ENCODE data around the gene UPF3B. TPM values are rescaled to one million over a fixed set of nuclear protein-coding genes. Genes with fewer than 3 reads are reported as not detected.
A peak's percentile ranks its signal among the peaks of the same experiment; 100 is the strongest.
"Not testable (repeated sequence)": the region's sequence is repeated elsewhere in the genome, so short reads cannot be mapped to it uniquely, and the experiment has no call there.

Gene UPF3B
- total RNA-seq (10 to 100 TPM in 2 of 4 donors, 1 to 10 TPM in 2; 6.5 to 11.4 (median 9.2) TPM), polyA plus RNA-seq (10 to 100 TPM in 2 of 3 donors, 1 to 10 TPM in 1; 9.0 to 13.2 (median 12.7) TPM)

GRCh38 chrX:119852382-119853353 lies at the start of gene UPF3B:
TSS of gene UPF3B (minus strand) at chrX:119852963. CDS start at chrX:119852928, 35 bp downstream.
- TF ChIP-seq POLR2AphosphoS5 (IDR thresholded peaks at IDR 0.05) (peak; percentile 63 to 79 (median 72)), CTCF (IDR thresholded peaks at IDR 0.05) (no peak), EP300 (IDR thresholded peaks at IDR 0.05) (no peak), POLR2A (IDR thresholded peaks at IDR 0.05) (peak; percentile 33 to 42)
- Histone ChIP-seq H3K4me1 (peaks cover 0 to 7% (median 5%) of the 10 kb centered on the region in 4 donors), H3K9me3 (no peaks in the 10 kb centered on the region), H3K27me3 (no peaks in the 10 kb centered on the region), H3K36me3 (peaks cover 0 to 7% (median 0%) of the 10 kb centered on the region in 4 donors), H3K27ac (peak within 1 kb of the TSS; percentile 86 to 92 (median 86)), H3K4me3 (peak within 1 kb of the TSS; percentile 54 to 69 (median 64))
- DNase-seq: peak; percentile 99
- intact Hi-C loops (cut with DNase I): loop anchor here (2.0 to 10.0 kb wide), 3 partner anchors 18 to 248 kb away; partner anchors contain the start of genes NDUFA1, NKRF, RNF113A and RPL39
- 0 to 1% methylated on average over 54 of the region's 54 CpGs for WGBS, 2 donors

- TF ChIP-seq POLR2AphosphoS5 (IDR thresholded peaks at IDR 0.05) (no peak), CTCF (IDR thresholded peaks at IDR 0.05) (no peak), EP300 (IDR thresholded peaks at IDR 0.05) (no peak), POLR2A (IDR thresholded peaks at IDR 0.05) (no peak)
- no peaks in the 10 kb centered on the region for H3K9me3 ChIP-seq
- intact Hi-C loops (cut with DNase I): no loop called here
These were observed 48.2 kb upstream of the UPF3B start for GRCh38 chrX:119900976-119901375.

GRCh38 chrX:119899125-119899524 lies 46.4 kb upstream of the UPF3B start:
- no peak for DNase-seq
- TF ChIP-seq POLR2A (IDR thresholded peaks at IDR 0.05) (no peak), CTCF (IDR thresholded peaks at IDR 0.05) (no peak), POLR2AphosphoS5 (IDR thresholded peaks at IDR 0.05) (no peak), EP300 (IDR thresholded peaks at IDR 0.05) (no peak)
- 10 to 11% methylated on average over 2 of the region's 2 CpGs for WGBS, 2 donors
- Histone ChIP-seq H3K9me3 (no peaks in the 10 kb centered on the region), H3K36me3 (no peaks in the 10 kb centered on the region), H3K27me3 (no peaks in the 10 kb centered on the region), H3K27ac (no peak overlapping the region), H3K4me3 (no peak overlapping the region), H3K4me1 (no peaks in the 10 kb centered on the region)
- intact Hi-C loops (cut with DNase I): no loop called here

More at GRCh38 chrX:119900976-119901375, 48.2 kb upstream of the UPF3B start:
- WGBS, 2 donors: 50 to 77% methylated on average over 1 of the region's 1 CpG
- no peaks in the 10 kb centered on the region for H3K27me3 ChIP-seq
- H3K36me3 ChIP-seq: no peaks in the 10 kb centered on the region
- no peak overlapping the region for H3K27ac ChIP-seq
- no peak for DNase-seq
- H3K4me1 ChIP-seq: no peaks in the 10 kb centered on the region
- no peak overlapping the region for H3K4me3 ChIP-seq

GRCh38 chrX:119895843-119896326 lies 43.1 kb upstream of the UPF3B start, which contains the start of gene AKAP14:
TSS of gene AKAP14 (plus strand) at chrX:119895893. CDS start at chrX:119903224, 7,331 bp downstream.
- no peaks in the 10 kb centered on the region for H3K9me3 ChIP-seq
- H3K4me1 ChIP-seq: no peaks in the 10 kb centered on the region
- H3K27me3 ChIP-seq: no peaks in the 10 kb centered on the region
- H3K4me3 ChIP-seq: no peak within 1 kb of the TSS
- TF ChIP-seq POLR2A (IDR thresholded peaks at IDR 0.05) (no peak), EP300 (IDR thresholded peaks at IDR 0.05) (no peak), CTCF (IDR thresholded peaks at IDR 0.05) (no peak), POLR2AphosphoS5 (IDR thresholded peaks at IDR 0.05) (no peak)
- intact Hi-C loops (cut with DNase I): no loop called here
- H3K27ac ChIP-seq: no peak within 1 kb of the TSS
- no peak for DNase-seq
- WGBS, 2 donors: 70 to 81% methylated on average over 4 of the region's 4 CpGs
- no peaks in the 10 kb centered on the region for H3K36me3 ChIP-seq

GRCh38 chrX:119891961-119892692 lies 39.4 kb upstream of the UPF3B start:
- H3K4me1 ChIP-seq; intact Hi-C loops (cut with DNase I); H3K27me3 ChIP-seq; H3K9me3 ChIP-seq; H3K36me3 ChIP-seq; H3K27ac ChIP-seq; H3K4me3 ChIP-seq: not testable (repeated sequence)
- WGBS, 2 donors: 79 to 80% methylated on average over 16 of the region's 16 CpGs
- peak; percentile 19 for DNase-seq

- intact Hi-C loops (cut with DNase I); H3K4me1 ChIP-seq; H3K27ac ChIP-seq; H3K9me3 ChIP-seq; H3K27me3 ChIP-seq; H3K36me3 ChIP-seq; DNase-seq; H3K4me3 ChIP-seq: not testable (repeated sequence)
- WGBS, 2 donors: 92 to 93% methylated on average over 36 of the region's 36 CpGs
These were observed 37.9 kb upstream of the UPF3B start for GRCh38 chrX:119890626-119891025.

Data from sigmoid colon (tissue), 7 donors.